Stimulated activated CD4-positive, alpha-beta T cell treated with anti-CD3 and anti-CD28 coated beads, Interleukin-2, amount 100 ng/mL, for 24 hours (primary cell): ENCODE measurements around the gene SOHLH1.
A peak's percentile ranks its signal among the peaks of the same experiment; 100 is the strongest.

Experiments used
- DNase-seq, 2 donors: peaks; one replicate each; pipeline ENCODE4 v3.0.0-alpha.2; 2020

Gene SOHLH1

GRCh38 chr9:135701959-135702721, 2.9 kb upstream of the SOHLH1 start, which contains the start of gene KCNT1:
Gene KCNT1, plus strand, starts transcription at chr9:135702185. Its CDS starts 74 bp downstream, at chr9:135702259.
- DNase-seq, result peak; percentile 60 to 76

GRCh38 chr9:135701067-135701958, 2.0 kb upstream of the SOHLH1 start:
- DNase-seq, result no peak

GRCh38 chr9:135700525-135700924, 1.2 kb upstream of the SOHLH1 start:
- no peak for DNase-seq

- no peak for DNase-seq
These were observed 514 bp downstream of the SOHLH1 start for GRCh38 chr9:135698767-135699166.

GRCh38 chr9:135698236-135698635, 1.0 kb downstream of the SOHLH1 start:
- no peak for DNase-seq

GRCh38 chr9:135697226-135697625, 2.1 kb downstream of the SOHLH1 start:
- no peak for DNase-seq

GRCh38 chr9:135696446-135696845, 2.8 kb downstream of the SOHLH1 start:
- DNase-seq, result no peak

- no peak for DNase-seq
These were observed 3.6 kb downstream of the SOHLH1 start for GRCh38 chr9:135695642-135696041.

- DNase-seq, result no peak
These were observed 4.2 kb downstream of the SOHLH1 start for GRCh38 chr9:135695036-135695435.

- no peak for DNase-seq
These were observed 4.9 kb downstream of the SOHLH1 start for GRCh38 chr9:135694414-135694813.

- DNase-seq, result no peak
These were observed 5.5 kb downstream of the SOHLH1 start for GRCh38 chr9:135693771-135694170.

- no peak for DNase-seq
These were observed 6.0 kb downstream of the SOHLH1 start for GRCh38 chr9:135693265-135693664.

- no peak for DNase-seq
These were observed 6.9 kb downstream of the SOHLH1 start for GRCh38 chr9:135692410-135692809.

- no peak for DNase-seq
These were observed 8.3 kb downstream of the SOHLH1 start for GRCh38 chr9:135690836-135691570.

- no peak for DNase-seq
These were observed 10.3 kb downstream of the SOHLH1 start for GRCh38 chr9:135689011-135689410.

- no peak for DNase-seq
These were observed 12.1 kb downstream of the SOHLH1 start for GRCh38 chr9:135687216-135687615.

GRCh38 chr9:135684691-135685090, 14.6 kb downstream of the SOHLH1 start:
- DNase-seq, result no peak

- no peak for DNase-seq
These were observed 15.8 kb downstream of the SOHLH1 start for GRCh38 chr9:135683401-135684034.

GRCh38 chr9:135681161-135681560, 18.1 kb downstream of the SOHLH1 start:
- no peak for DNase-seq

GRCh38 chr9:135680056-135680455, 19.2 kb downstream of the SOHLH1 start:
- DNase-seq, result no peak

GRCh38 chr9:135678236-135679017, 20.9 kb downstream of the SOHLH1 start:
- no peak for DNase-seq

- no peak for DNase-seq
These were observed 21.6 kb downstream of the SOHLH1 start for GRCh38 chr9:135677641-135678168.
